Stimulated activated memory B cell treated with anti-CD40 and anti-IgM and Interleukin-4, amounts not matched to agents 10 μg/mL and 1 μg/mL and 100 μg/mL, for 72 hours (primary cell): ENCODE measurements around the gene SPIRE1.
A peak's percentile ranks its signal among the peaks of the same experiment; 100 is the strongest.
"Not testable (repeated sequence)": the region's sequence is repeated elsewhere in the genome, so short reads cannot be mapped to it uniquely, and the experiment has no call there.

Source experiments
- ATAC-seq: fragments of 150-1000 bp; cut with Tn5 transposase; 2 replicates; pipeline ENCODE4 v1.10.0; 2021
- H3K27ac Mint-ChIP-seq: one replicate; pipeline ENCODE4 v1.8.0; 2022; ENCODE audit warnings: mild to moderate bottlenecking, mixed read lengths
- H3K27me3 Mint-ChIP-seq: one replicate; pipeline ENCODE4 v1.8.0; 2022; ENCODE audit warnings: mixed read lengths
- H3K36me3 Mint-ChIP-seq: one replicate; pipeline ENCODE4 v1.8.0; 2022; ENCODE audit warnings: mixed read lengths
- H3K4me1 Mint-ChIP-seq: one replicate; pipeline ENCODE4 v1.8.0; 2022; ENCODE audit warnings: mixed read lengths
- H3K4me3 Mint-ChIP-seq: one replicate; pipeline ENCODE4 v1.8.0; 2022; ENCODE audit warnings: mild to moderate bottlenecking, moderate library complexity, mixed read lengths
- H3K9me3 Mint-ChIP-seq: one replicate; pipeline ENCODE4 v1.8.0; 2022; ENCODE audit warnings: mixed read lengths

The SPIRE1 gene

GRCh38 chr18:12656938-12657683 is 796 bp downstream of the SPIRE1 start:
- no peaks in the 10 kb centered on the region for H3K36me3 Mint-ChIP-seq

DNA sequence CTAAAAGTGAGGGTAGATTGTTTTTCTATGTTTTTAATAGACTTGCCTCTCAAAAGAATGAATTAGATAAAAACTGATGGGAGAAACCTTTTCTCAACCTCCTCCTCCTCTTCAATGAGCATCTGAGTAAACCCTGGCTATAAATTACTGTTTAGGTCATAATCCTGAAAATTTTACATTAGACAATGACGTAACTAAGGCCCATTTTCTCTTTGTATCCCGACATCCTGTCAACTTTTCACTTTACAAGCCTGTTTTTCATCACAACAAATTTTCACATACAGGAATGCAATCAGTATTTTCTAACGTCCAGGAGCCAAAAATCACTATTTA is 1.3 kb downstream of the SPIRE1 start:
- no peak for ATAC-seq
- H3K4me1 Mint-ChIP-seq, result peaks cover 14% of the 10 kb centered on the region
- no peaks in the 10 kb centered on the region for H3K36me3 Mint-ChIP-seq
- H3K27ac Mint-ChIP-seq, result no peak overlapping the region
- peak overlapping the region; percentile 56 for H3K4me3 Mint-ChIP-seq
- no peaks in the 10 kb centered on the region for H3K9me3 Mint-ChIP-seq
- peaks cover 43% of the 10 kb centered on the region for H3K27me3 Mint-ChIP-seq

More at GRCh38 chr18:12656938-12657683, 796 bp downstream of the SPIRE1 start:
- Mint-ChIP-seq H3K4me3 (peak overlapping the region; percentile 56), H3K9me3 (no peaks in the 10 kb centered on the region), H3K27me3 (peaks cover 37% of the 10 kb centered on the region), H3K4me1 (peaks cover 14% of the 10 kb centered on the region), H3K27ac (no peak overlapping the region)
- ATAC-seq, result peak; percentile 70

GRCh38 chr18:12654971-12655370 is 2.9 kb downstream of the SPIRE1 start:
- H3K4me1 Mint-ChIP-seq, result peaks cover 14% of the 10 kb centered on the region
- H3K27ac Mint-ChIP-seq, result no peak overlapping the region
- H3K27me3 Mint-ChIP-seq, result peaks cover 48% of the 10 kb centered on the region
- H3K4me3 Mint-ChIP-seq, result no peak overlapping the region
- H3K9me3 Mint-ChIP-seq, result no peaks in the 10 kb centered on the region
- no peaks in the 10 kb centered on the region for H3K36me3 Mint-ChIP-seq
- ATAC-seq, result no peak

- no peak overlapping the region for H3K4me3 Mint-ChIP-seq
- no peak for ATAC-seq
- peaks cover 6% of the 10 kb centered on the region for H3K4me1 Mint-ChIP-seq
- no peaks in the 10 kb centered on the region for H3K9me3 Mint-ChIP-seq
- H3K36me3 Mint-ChIP-seq, result no peaks in the 10 kb centered on the region
- H3K27ac Mint-ChIP-seq, result no peak overlapping the region
- peaks cover 48% of the 10 kb centered on the region for H3K27me3 Mint-ChIP-seq
Observed at GRCh38 chr18:12652861-12653401, 5.0 kb downstream of the SPIRE1 start.

DNA sequence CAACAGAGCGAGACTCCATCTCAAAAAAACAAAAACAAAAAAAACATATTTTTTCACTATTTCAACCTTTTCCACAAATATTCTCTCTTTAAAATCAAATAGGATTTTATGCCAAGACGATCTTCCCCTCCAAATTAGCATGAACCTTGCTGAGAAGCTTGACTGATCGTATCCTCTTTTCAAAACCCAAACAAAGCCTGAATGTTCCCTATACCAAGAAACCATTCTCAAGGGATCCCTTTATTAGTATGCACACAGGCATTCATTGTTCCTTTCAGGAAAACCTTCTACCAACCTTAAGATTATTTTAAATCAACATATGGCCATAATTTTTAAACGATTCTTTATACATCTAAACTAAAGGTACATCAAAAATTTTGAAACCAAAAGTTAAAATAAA is 6.3 kb downstream of the SPIRE1 start:
- H3K4me3 Mint-ChIP-seq, result no peak overlapping the region
- peaks cover 48% of the 10 kb centered on the region for H3K27me3 Mint-ChIP-seq
- H3K36me3 Mint-ChIP-seq, result no peaks in the 10 kb centered on the region
- no peak overlapping the region for H3K27ac Mint-ChIP-seq
- H3K4me1 Mint-ChIP-seq, result peaks cover 3% of the 10 kb centered on the region
- H3K9me3 Mint-ChIP-seq, result no peaks in the 10 kb centered on the region
- ATAC-seq, result no peak

GRCh38 chr18:12647773-12648172 is 10.1 kb downstream of the SPIRE1 start:
- peaks cover 30% of the 10 kb centered on the region for H3K27me3 Mint-ChIP-seq
- no peak overlapping the region for H3K4me3 Mint-ChIP-seq
- H3K4me1 Mint-ChIP-seq, result no peaks in the 10 kb centered on the region
- no peaks in the 10 kb centered on the region for H3K36me3 Mint-ChIP-seq
- no peak for ATAC-seq
- no peaks in the 10 kb centered on the region for H3K9me3 Mint-ChIP-seq
- H3K27ac Mint-ChIP-seq, result no peak overlapping the region

GRCh38 chr18:12645751-12646203 is 12.1 kb downstream of the SPIRE1 start:
- Mint-ChIP-seq H3K36me3 (no peaks in the 10 kb centered on the region), H3K27ac (no peak overlapping the region), H3K4me3 (no peak overlapping the region), H3K9me3 (no peaks in the 10 kb centered on the region), H3K27me3 (peaks cover 23% of the 10 kb centered on the region), H3K4me1 (no peaks in the 10 kb centered on the region)
- no peak for ATAC-seq

GRCh38 chr18:12645254-12645653 is 12.7 kb downstream of the SPIRE1 start:
- no peaks in the 10 kb centered on the region for H3K9me3 Mint-ChIP-seq
- H3K27me3 Mint-ChIP-seq, result peaks cover 23% of the 10 kb centered on the region
- H3K27ac Mint-ChIP-seq, result no peak overlapping the region
- H3K4me3 Mint-ChIP-seq, result no peak overlapping the region
- ATAC-seq, result no peak
- no peaks in the 10 kb centered on the region for H3K36me3 Mint-ChIP-seq
- H3K4me1 Mint-ChIP-seq, result no peaks in the 10 kb centered on the region

- not testable (repeated sequence) for H3K27ac Mint-ChIP-seq, H3K36me3 Mint-ChIP-seq, H3K4me1 Mint-ChIP-seq, H3K4me3 Mint-ChIP-seq, H3K9me3 Mint-ChIP-seq, ATAC-seq
- peaks cover 23% of the 10 kb centered on the region for H3K27me3 Mint-ChIP-seq
Observed at GRCh38 chr18:12643756-12644155, 14.2 kb downstream of the SPIRE1 start.

DNA sequence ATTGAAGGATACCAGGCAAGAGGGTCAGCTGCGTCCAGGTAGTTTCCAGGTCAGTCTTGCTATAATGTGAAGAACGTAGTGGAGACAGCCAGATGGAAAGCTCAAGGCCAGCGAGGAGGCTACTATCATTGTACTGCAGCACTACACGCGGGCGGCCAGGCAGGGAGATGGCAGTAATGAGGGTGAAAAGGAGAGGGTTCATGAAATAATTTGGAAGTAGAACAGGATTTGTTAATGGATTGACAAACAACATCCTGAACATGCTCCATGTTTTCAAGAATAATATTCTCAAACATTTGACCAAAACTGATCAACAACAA is 17.1 kb downstream of the SPIRE1 start:
- H3K9me3 Mint-ChIP-seq, result no peaks in the 10 kb centered on the region
- H3K27me3 Mint-ChIP-seq, result peaks cover 17% of the 10 kb centered on the region
- H3K4me3 Mint-ChIP-seq, result no peak overlapping the region
- ATAC-seq, result no peak
- H3K27ac Mint-ChIP-seq, result no peak overlapping the region
- H3K36me3 Mint-ChIP-seq, result no peaks in the 10 kb centered on the region
- H3K4me1 Mint-ChIP-seq, result no peaks in the 10 kb centered on the region

DNA sequence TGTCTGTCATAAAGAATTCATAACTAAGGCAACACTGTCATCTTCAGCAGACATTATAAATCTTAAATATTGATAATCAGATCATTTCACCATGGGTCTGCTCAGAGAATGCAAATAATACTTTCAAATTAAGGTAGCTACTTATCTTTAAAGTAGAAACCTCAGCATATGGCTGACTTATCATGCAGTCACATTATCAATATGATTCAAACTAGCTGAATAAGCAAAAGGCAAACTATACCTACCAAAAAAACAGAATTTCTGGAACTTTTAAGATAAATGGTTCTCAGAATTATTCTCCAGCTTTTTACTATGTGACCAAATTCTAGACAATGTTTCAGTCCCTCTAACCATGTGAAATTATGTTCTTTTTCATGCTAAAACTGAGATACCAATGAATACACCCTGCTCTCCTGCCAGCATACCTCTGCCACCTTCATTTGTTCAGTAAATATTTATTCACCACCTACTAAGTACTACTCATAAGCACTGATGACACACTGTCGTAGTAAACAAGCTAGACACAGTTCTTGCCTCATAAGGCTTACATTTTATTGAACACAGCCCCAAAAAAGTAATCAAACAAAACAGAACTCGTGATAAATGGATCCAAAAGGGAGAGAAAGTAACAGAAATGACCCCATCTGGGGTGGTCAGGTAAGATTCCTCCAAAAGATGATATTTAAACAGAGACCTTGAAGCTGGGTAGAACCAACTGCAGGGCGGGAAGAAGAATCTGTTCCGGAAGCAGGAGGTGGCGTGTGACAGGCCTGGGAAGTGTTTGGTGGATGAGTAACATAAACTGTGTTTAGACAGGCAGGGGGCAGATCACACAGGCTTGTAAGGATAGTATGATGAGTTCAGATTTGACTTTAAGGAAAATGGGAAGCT is 17.7 kb downstream of the SPIRE1 start:
- H3K36me3 Mint-ChIP-seq, result no peaks in the 10 kb centered on the region
- no peak for ATAC-seq
- H3K9me3 Mint-ChIP-seq, result no peaks in the 10 kb centered on the region
- H3K27me3 Mint-ChIP-seq, result peaks cover 11% of the 10 kb centered on the region
- no peaks in the 10 kb centered on the region for H3K4me1 Mint-ChIP-seq
- no peak overlapping the region for H3K27ac Mint-ChIP-seq
- H3K4me3 Mint-ChIP-seq, result no peak overlapping the region

DNA sequence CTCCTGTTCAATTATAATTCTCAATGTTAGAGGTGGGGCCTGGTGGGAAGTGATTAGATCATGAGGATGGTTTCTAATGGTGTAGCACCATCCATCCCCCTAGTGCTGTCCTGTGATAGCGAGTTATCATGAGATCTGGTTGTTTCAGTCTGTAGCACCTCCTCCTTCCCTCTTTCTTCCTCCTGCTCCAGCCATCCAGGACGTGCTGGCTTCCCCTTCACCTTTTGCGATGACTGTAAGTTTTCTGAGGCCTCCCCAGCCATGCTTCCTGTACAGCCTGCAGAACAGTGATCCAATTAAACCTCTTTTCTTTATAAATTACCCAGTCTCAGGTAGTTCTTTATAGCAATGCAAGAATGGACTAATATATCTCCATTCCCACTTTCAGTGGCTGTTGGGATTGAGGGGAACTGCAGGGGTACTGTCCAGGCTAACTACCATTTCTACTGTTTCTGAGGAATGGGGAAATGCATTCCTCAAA is 19.2 kb downstream of the SPIRE1 start:
- no peak for ATAC-seq
- H3K4me3 Mint-ChIP-seq, result no peak overlapping the region
- H3K27ac Mint-ChIP-seq, result no peak overlapping the region
- no peaks in the 10 kb centered on the region for H3K4me1 Mint-ChIP-seq
- no peaks in the 10 kb centered on the region for H3K36me3 Mint-ChIP-seq
- H3K9me3 Mint-ChIP-seq, result no peaks in the 10 kb centered on the region
- H3K27me3 Mint-ChIP-seq, result peaks cover 11% of the 10 kb centered on the region

DNA sequence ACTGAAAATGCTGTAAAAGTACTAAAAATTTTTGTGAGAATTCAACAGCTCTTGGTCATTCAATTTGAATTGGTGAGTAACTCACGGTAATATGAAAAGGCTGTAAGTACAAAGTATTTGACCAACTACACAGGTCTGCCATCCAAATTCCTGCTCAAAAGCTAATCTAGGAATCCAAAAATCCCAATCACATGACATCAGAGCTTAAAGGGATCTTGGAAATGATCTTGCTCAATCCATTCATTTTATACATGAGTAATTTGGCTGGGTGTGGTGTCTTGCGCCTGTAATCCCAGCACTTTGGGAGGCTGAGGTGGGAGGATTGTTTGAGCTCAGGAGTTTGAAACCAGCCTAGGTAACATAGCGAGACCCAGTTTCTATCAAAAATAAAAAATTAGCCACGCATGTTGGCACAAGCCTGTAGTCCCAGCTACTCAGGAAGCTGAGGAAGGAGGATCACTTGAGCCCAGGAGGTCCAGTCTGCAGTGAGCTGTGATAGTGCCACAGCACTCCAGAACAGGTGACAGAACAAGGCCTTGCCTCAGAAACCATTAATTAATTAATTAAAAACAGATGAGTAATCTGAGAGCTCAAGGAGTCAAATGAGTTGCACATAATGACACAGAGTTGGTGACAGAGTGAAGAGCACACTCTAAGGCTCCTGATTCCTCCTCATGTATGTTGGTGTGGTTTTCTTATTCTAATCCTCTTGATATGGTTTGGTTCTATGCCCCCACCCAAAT is 19.8 kb downstream of the SPIRE1 start:
- Mint-ChIP-seq H3K27ac (no peak overlapping the region), H3K27me3 (peaks cover 11% of the 10 kb centered on the region), H3K4me3 (no peak overlapping the region), H3K9me3 (no peaks in the 10 kb centered on the region), H3K4me1 (no peaks in the 10 kb centered on the region), H3K36me3 (no peaks in the 10 kb centered on the region)
- ATAC-seq, result no peak

- Mint-ChIP-seq H3K27ac (no peak overlapping the region), H3K4me1 (no peaks in the 10 kb centered on the region), H3K9me3 (no peaks in the 10 kb centered on the region), H3K4me3 (no peak overlapping the region), H3K27me3 (peaks cover 7% of the 10 kb centered on the region), H3K36me3 (peaks cover 2% of the 10 kb centered on the region)
- ATAC-seq, result no peak
Observed at GRCh38 chr18:12637393-12637792, 20.5 kb downstream of the SPIRE1 start.

GRCh38 chr18:12631831-12632477 is 26.0 kb downstream of the SPIRE1 start:
- Mint-ChIP-seq H3K4me1 (no peaks in the 10 kb centered on the region), H3K9me3 (no peaks in the 10 kb centered on the region), H3K27ac (no peak overlapping the region), H3K27me3 (no peaks in the 10 kb centered on the region), H3K36me3 (peaks cover 11% of the 10 kb centered on the region), H3K4me3 (no peak overlapping the region)
- ATAC-seq, result no peak
